MM.1S (cell line): ENCODE data around the gene MITF.

Experiments
- EZH2phosphoT487 ChIP-seq: fragments of 300-600 bp; sonication (generic); IDR thresholded peaks from 2 replicates; pipeline ENCODE4 v1.6.1; 2018; ENCODE audit warnings: antibody characterized with exemption, low read length
- TF ChIP-seq, protein P1 (sequence below): fragments of 300-600 bp; sonication (generic); IDR thresholded peaks from 2 replicates; pipeline ENCODE4 v1.5.1; 2016; ENCODE audit warnings: antibody characterized with exemption, low read length, mixed read lengths

DNA sequence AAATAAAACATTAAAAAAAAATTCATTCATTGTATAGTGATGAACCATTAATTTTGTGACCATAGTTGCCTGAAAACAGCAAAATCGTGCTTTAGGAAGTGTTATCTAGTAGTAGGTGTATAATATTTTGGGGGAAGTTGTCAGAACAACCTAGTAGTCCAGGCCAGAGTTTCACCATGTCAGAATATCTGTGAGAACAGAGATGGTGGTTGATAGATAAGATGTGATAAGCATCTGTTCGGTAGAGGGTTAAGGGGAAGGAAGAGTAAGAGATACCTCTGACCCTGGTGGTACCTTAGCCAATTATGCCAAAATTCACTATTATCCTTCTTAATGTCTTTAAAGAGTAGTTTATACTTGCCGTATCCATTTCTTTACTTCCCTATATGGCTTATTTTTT is 113.8 kb downstream of the MITF start:
- TF ChIP-seq, protein P1, sequence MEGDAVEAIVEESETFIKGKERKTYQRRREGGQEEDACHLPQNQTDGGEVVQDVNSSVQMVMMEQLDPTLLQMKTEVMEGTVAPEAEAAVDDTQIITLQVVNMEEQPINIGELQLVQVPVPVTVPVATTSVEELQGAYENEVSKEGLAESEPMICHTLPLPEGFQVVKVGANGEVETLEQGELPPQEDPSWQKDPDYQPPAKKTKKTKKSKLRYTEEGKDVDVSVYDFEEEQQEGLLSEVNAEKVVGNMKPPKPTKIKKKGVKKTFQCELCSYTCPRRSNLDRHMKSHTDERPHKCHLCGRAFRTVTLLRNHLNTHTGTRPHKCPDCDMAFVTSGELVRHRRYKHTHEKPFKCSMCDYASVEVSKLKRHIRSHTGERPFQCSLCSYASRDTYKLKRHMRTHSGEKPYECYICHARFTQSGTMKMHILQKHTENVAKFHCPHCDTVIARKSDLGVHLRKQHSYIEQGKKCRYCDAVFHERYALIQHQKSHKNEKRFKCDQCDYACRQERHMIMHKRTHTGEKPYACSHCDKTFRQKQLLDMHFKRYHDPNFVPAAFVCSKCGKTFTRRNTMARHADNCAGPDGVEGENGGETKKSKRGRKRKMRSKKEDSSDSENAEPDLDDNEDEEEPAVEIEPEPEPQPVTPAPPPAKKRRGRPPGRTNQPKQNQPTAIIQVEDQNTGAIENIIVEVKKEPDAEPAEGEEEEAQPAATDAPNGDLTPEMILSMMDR: no peak
- TF ChIP-seq EZH2phosphoT487: no peak
